Activated T-cell treated with anti-CD3 and anti-CD28 coated beads, Interleukin-2, amount 50 U/mL, for 48 hours (primary cell): Measurements from ENCODE around the gene SEMA6A.

Source experiments
- DNase-seq, 2 experiments: peaks; one replicate each; pipeline ENCODE4 v3.0.0-alpha.2; 2020

The SEMA6A gene

GRCh38 chr5:116488356-116489041, 86.1 kb downstream of the SEMA6A start:
- no peak for DNase-seq

- DNase-seq = no peak
Observed at GRCh38 chr5:116487045-116487444, 87.6 kb downstream of the SEMA6A start.

GRCh38 chr5:116486588-116486987, 88.0 kb downstream of the SEMA6A start:
- no peak for DNase-seq

GRCh38 chr5:116484645-116485044, 90.0 kb downstream of the SEMA6A start:
- DNase-seq = no peak

GRCh38 chr5:116482394-116482793, 92.2 kb downstream of the SEMA6A start:
- DNase-seq = no peak

- DNase-seq = no peak
Observed at GRCh38 chr5:116480894-116481510, 93.6 kb downstream of the SEMA6A start.

- DNase-seq = no peak
Observed at GRCh38 chr5:116479776-116480675, 94.6 kb downstream of the SEMA6A start.

GRCh38 chr5:116478491-116478890, 96.1 kb downstream of the SEMA6A start:
- DNase-seq = no peak

- DNase-seq = no peak
Observed at GRCh38 chr5:116476897-116477537, 97.6 kb downstream of the SEMA6A start.

GRCh38 chr5:116475338-116475737, 99.3 kb downstream of the SEMA6A start:
- no peak for DNase-seq

- DNase-seq = no peak
Observed at GRCh38 chr5:116473706-116474105, 100.9 kb downstream of the SEMA6A start.

GRCh38 chr5:116472274-116472673, 102.3 kb downstream of the SEMA6A start:
- no peak for DNase-seq

GRCh38 chr5:116469631-116470030, 105.0 kb downstream of the SEMA6A start:
- no peak for DNase-seq

GRCh38 chr5:116468583-116468982, 106.0 kb downstream of the SEMA6A start:
- no peak for DNase-seq

- DNase-seq = no peak
Observed at GRCh38 chr5:116467465-116467843, 107.2 kb downstream of the SEMA6A start.

- DNase-seq = no peak
Observed at GRCh38 chr5:116466727-116467464, 107.7 kb downstream of the SEMA6A start.

GRCh38 chr5:116465411-116465810, 109.2 kb downstream of the SEMA6A start:
- no peak for DNase-seq

- DNase-seq = no peak
Observed at GRCh38 chr5:116464144-116464708, 110.4 kb downstream of the SEMA6A start.

- DNase-seq = no peak
Observed at GRCh38 chr5:116462500-116462899, 112.1 kb downstream of the SEMA6A start.

GRCh38 chr5:116459301-116459700, 115.3 kb downstream of the SEMA6A start:
- no peak for DNase-seq

- no peak for DNase-seq
Observed at GRCh38 chr5:116457062-116457461, 117.6 kb downstream of the SEMA6A start.

- DNase-seq = no peak
Observed at GRCh38 chr5:116456036-116456435, 118.6 kb downstream of the SEMA6A start.
